Fibroblast of villous mesenchyme (primary cell): ENCODE results near the gene PLXNA2. TPM values are rescaled to one million over a fixed set of nuclear protein-coding genes. Genes with fewer than 3 reads are reported as not detected.

Source experiments
- DNase-seq: peaks from one replicate; pipeline ENCODE4 v3.0.0-alpha.2; 2010; ENCODE audit warnings: low read depth
- H3K4me3 ChIP-seq: 2 replicates; pipeline ENCODE4 v1.5.1; 2011; ENCODE audit warnings: low read depth, mild to moderate bottlenecking, low read length
- total RNA-seq: library from RNA; depleted of rRNA; stranded (reverse); fragments of >200 nt; gene quantifications from 2 replicates; pipeline ENCODE4 v1.2.3, GENCODE V29; 2012
- TF ChIP-seq, protein P1 (sequence below): IDR thresholded peaks from 2 replicates; pipeline ENCODE4 v1.5.1; 2012; ENCODE audit warnings: low read depth, mild to moderate bottlenecking, low read length; ENCODE audit not compliant: insufficient read depth

The PLXNA2 gene
- total RNA-seq, 1 donor: 0.86 TPM

DNA sequence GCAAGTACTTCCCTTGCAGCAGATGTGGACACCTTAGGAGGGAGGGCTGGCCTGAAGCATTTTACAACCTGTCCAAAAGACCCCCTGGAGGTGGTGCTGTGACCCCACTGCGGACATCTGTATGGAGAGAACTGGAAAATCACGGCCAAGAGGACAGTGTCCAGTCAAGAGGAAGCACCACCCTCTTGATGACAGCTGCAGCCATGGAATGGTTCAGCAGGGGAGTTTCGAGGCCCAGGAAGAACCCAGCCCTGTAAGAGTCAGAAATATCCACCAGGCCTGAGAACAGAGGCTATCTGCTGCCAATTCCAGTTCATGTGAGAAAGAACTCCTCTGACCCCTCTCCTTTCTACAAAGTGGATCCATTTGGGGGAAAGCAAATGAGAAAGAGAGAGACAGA, 126.8 kb downstream of the PLXNA2 start:
- peak; percentile 2 for DNase-seq
- TF ChIP-seq, protein P1, sequence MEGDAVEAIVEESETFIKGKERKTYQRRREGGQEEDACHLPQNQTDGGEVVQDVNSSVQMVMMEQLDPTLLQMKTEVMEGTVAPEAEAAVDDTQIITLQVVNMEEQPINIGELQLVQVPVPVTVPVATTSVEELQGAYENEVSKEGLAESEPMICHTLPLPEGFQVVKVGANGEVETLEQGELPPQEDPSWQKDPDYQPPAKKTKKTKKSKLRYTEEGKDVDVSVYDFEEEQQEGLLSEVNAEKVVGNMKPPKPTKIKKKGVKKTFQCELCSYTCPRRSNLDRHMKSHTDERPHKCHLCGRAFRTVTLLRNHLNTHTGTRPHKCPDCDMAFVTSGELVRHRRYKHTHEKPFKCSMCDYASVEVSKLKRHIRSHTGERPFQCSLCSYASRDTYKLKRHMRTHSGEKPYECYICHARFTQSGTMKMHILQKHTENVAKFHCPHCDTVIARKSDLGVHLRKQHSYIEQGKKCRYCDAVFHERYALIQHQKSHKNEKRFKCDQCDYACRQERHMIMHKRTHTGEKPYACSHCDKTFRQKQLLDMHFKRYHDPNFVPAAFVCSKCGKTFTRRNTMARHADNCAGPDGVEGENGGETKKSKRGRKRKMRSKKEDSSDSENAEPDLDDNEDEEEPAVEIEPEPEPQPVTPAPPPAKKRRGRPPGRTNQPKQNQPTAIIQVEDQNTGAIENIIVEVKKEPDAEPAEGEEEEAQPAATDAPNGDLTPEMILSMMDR: no peak
- no peak overlapping the region for H3K4me3 ChIP-seq

DNA sequence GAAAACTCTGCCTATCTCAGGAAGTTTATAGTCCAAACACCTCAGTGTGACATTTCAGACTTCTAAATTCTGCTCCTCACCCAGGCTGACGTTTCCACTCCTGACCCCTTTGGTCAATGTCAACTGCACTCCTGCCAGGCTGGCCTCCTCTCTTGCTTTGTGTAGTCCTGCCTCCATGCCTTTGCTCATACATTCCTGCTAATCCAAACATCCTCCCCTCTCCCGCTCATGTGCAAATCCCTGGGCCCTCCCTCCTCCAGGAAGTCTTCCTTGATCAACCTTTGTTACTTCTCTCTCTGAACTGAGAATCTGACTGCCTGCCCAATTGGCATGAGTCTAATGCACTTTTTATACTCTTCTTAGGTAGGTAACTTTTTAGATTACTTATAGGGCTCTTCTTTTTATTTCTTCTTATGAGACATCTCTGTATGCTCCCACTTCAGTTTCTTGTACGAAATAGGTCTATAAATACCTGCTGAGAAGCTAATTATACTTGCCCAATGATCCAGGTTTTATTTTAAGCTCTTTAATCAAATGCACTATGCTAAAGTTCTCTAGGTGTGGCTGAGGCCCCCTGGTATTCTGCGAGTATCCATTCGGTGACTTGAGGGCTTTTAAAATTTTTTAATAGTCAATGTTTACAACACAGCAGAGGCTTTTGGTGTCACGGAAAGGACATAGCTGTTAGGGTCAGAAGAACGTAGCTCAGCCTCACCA, 128.1 kb downstream of the PLXNA2 start:
- H3K4me3 ChIP-seq: no peak overlapping the region
- peak; percentile 7 for DNase-seq
- TF ChIP-seq, protein P1: no peak

DNA sequence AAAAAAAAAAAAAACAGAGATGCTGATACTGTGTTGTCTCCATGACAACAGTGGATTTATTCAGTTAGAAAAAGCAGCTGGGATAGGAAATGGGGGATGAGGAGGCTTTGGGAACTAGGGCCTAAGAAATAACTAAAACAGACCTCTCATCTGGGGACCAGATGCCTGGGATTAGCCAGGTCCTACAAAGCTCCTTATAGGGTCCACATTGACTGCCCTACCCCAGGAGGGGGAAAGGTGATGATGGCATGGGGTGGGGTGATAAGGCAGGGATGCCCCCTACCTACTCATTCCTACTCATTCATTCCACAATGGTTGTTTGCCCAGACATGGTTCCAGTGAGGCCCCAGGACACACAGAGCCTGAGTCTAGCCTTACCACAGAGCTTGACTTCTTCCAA, 131.2 kb downstream of the PLXNA2 start:
- H3K4me3 ChIP-seq: no peak overlapping the region
- TF ChIP-seq, protein P1: no peak
- DNase-seq: no peak

DNA sequence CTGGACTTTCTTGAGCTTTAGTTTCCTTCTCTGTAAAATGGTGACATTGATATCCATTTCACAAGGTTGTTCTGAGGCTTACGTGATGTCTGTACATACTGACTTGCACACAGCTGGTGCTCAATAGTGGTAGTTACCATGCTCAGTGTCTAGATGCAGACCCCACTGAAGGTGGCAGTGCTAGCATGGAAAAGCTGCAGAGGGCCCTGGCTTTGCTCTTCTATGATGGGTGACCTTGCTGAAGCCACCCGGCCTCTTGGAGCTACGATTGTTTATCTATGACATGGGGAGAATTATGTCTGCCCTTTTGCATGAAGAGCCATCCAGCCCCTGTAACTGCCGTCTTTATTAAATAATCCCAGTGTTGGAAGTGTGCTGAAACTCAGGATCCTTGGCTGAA, 131.8 kb downstream of the PLXNA2 start:
- TF ChIP-seq, protein P1: no peak
- DNase-seq: no peak

DNA sequence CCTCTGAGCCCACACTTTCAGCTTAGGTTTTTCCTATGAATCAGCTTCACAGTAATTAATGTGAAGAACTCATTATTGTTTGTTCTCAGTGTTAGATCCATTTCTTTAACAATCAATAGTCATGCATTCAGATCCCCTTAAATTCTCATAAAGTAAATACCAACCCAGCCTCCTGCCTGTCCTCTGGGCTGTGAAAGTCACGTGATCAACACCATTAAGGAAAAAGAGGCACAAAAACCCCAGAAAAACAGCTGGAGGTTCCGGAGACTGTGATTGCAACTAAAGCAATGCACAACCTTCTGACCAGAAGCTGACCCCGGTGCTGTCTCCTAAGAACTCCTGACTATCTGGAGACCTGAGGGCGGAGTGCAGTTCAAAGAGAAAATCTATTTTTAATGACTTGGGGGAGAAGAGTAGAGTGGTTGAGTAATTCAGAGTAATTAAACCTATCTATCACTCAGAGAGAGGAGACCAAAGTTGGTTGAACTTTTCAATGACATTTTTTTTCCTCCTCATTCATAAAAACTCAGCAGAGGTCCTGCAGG, 132.5 kb downstream of the PLXNA2 start:
- TF ChIP-seq, protein P1: no peak
- no peak for DNase-seq
- no peak overlapping the region for H3K4me3 ChIP-seq

More for the DNA sequence above, 131.8 kb downstream of the PLXNA2 start:
- H3K4me3 ChIP-seq: no peak overlapping the region

DNA sequence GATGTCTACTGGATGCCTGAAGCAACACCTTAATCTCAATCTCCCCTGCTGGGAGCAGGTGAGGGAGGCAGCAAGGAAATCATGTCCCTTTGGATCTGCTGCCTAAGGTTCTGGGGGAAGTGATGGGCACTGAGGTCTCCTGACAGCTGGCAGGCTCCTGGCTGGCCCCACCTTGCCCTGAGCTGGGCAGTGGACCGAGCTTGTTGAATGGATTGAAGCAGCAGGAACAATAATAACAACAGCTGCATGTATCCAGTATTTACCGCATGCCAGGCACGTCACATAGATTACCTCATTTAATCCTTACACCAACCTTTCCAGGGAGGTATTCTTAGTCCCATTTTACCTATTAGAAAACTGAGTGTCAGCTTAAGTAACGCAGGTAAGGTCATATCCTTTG, 133.9 kb downstream of the PLXNA2 start:
- no peak for DNase-seq
- H3K4me3 ChIP-seq: no peak overlapping the region
- TF ChIP-seq, protein P1: no peak
